Keratinocyte (primary cell): ENCODE results near the gene FAM83G. TPM values are rescaled to one million over a fixed set of nuclear protein-coding genes. Genes with fewer than 3 reads are reported as not detected.
"Not testable (repeated sequence)": the region's sequence is repeated elsewhere in the genome, so short reads cannot be mapped to it uniquely, and the experiment has no call there.

Source experiments
- DNase-seq: peaks from one replicate; pipeline ENCODE4 v3.0.0-alpha.2; 2011; ENCODE audit warnings: low read depth, missing footprints, low spot score
- FAIRE-seq: peaks from 2 replicates; lab custom pipeline; 2011; peaks lifted over from hg19 to GRCh38; lab: Jason Lieb, UNC
- H2AFZ ChIP-seq: 2 replicates; pipeline ENCODE4 v1.6.0; 2012; ENCODE audit warnings: low read length, control low read depth, inconsistent platforms; ENCODE audit not compliant: control insufficient read depth
- H3K27ac ChIP-seq: 2 replicates; pipeline ENCODE4 v1.5.1; 2011; ENCODE audit warnings: low read length; ENCODE audit not compliant: control insufficient read depth, insufficient read depth
- H3K27me3 ChIP-seq: 3 replicates; pipeline ENCODE4 v1.6.0; 2011; ENCODE audit warnings: low read length; ENCODE audit not compliant: control insufficient read depth, insufficient read depth; ENCODE audit errors: extremely low read depth
- H3K36me3 ChIP-seq, 2 experiments: 2 replicates in 1 of 2; 3 replicates in 1 of 2; pipeline ENCODE4 v1.5.1; 2011; ENCODE audit warnings: low read length in 2 of 2, mild to moderate bottlenecking in 1 of 2; ENCODE audit not compliant: control insufficient read depth in 2 of 2, insufficient read depth in 2 of 2; ENCODE audit errors: extremely low read depth in 1 of 2
- H3K4me1 ChIP-seq: 3 replicates; pipeline ENCODE4 v1.5.1; 2011; ENCODE audit warnings: low read length; ENCODE audit not compliant: control insufficient read depth, insufficient read depth; ENCODE audit errors: extremely low read depth
- H3K4me2 ChIP-seq: 3 replicates; pipeline ENCODE4 v1.6.0; 2011; ENCODE audit warnings: low read depth, low read length; ENCODE audit not compliant: control insufficient read depth, insufficient read depth; ENCODE audit errors: extremely low read depth
- H3K4me3 ChIP-seq, 3 experiments: fragments of 200-600 bp in 1 of 3; sonication (generic) in 1 of 3; 2 replicates in 2 of 3; 3 replicates in 1 of 3; pipeline ENCODE4 v1.5.1; 2011 to 2016; ENCODE audit warnings: low read length in 3 of 3, mild to moderate bottlenecking in 3 of 3, control low read depth in 2 of 3, inconsistent platforms in 1 of 3, low read depth in 1 of 3, mixed read lengths in 1 of 3, mixed run types in 1 of 3, moderate library complexity in 1 of 3; ENCODE audit not compliant: control insufficient read depth in 2 of 3, insufficient read depth in 2 of 3; ENCODE audit errors: extremely low read depth in 1 of 3
- H3K79me2 ChIP-seq: 2 replicates; pipeline ENCODE4 v1.6.0; 2012; ENCODE audit warnings: low read length; ENCODE audit not compliant: control insufficient read depth, insufficient read depth
- H3K9ac ChIP-seq: 3 replicates; pipeline ENCODE4 v1.6.0; 2011; ENCODE audit warnings: low read length; ENCODE audit not compliant: control insufficient read depth, insufficient read depth; ENCODE audit errors: extremely low read depth
- H3K9me1 ChIP-seq: 3 replicates; pipeline ENCODE4 v1.6.0; 2011; ENCODE audit warnings: low read length; ENCODE audit not compliant: control insufficient read depth, insufficient read depth; ENCODE audit errors: extremely low read depth
- H3K9me3 ChIP-seq: 2 replicates; pipeline ENCODE4 v1.5.1; 2012; ENCODE audit warnings: low read depth, low read length; ENCODE audit not compliant: control insufficient read depth
- H4K20me1 ChIP-seq: 3 replicates; pipeline ENCODE4 v1.6.0; 2011; ENCODE audit warnings: low read length; ENCODE audit not compliant: control insufficient read depth, insufficient read depth; ENCODE audit errors: extremely low read depth
- CTCF ChIP-seq, 3 experiments: IDR thresholded peaks in 1 of 3; conservative IDR thresholded peaks in 1 of 3; optimal IDR thresholded peaks in 1 of 3; 2 replicates in 2 of 3; 3 replicates in 1 of 3; pipeline versions ENCODE3 to v1.5.1; 2011; ENCODE audit warnings: low read length in 3 of 3, mild to moderate bottlenecking in 3 of 3, moderate library complexity in 2 of 3, control low read depth in 1 of 3, inconsistent platforms in 1 of 3; ENCODE audit not compliant: insufficient read depth in 2 of 3; ENCODE audit errors: extremely low read depth in 1 of 3
- EZH2 ChIP-seq: IDR thresholded peaks from one replicate; pipeline ENCODE4 v1.6.1; 2012; ENCODE audit warnings: inconsistent platforms, mild to moderate bottlenecking, low read length, moderate library complexity
- dilution Hi-C: fragments of 300-500 bp; cut with MboI; formaldehyde crosslinking; loops from one replicate; pipeline ENCODE4 v1.7.0; 2020; ENCODE audit warnings: low sequenced_read_pairs; ENCODE audit not compliant: extremely low pct_ligation_motif_present
- polyA plus RNA-seq, 5 experiments: library from polyadenylated mRNA; depleted of rRNA in 3 of 5; stranded (reverse) in 3 of 5; stranded (forward) in 1 of 5; unstranded in 1 of 5; fragments of >200 nt; gene quantifications; 1 replicate in 1 of 5; 2 replicates in 3 of 5; 3 replicates in 1 of 5; pipeline versions ENCODE4 v1.2.1 to v1.2.3, GENCODE V29; 2011 to 2012; ENCODE audit warnings: missing spikeins in 2 of 5, low read depth in 1 of 5, low replicate concordance in 1 of 5

The FAM83G gene
- polyA plus RNA-seq, 1 donor (not counting 4 experiments of a cell fraction or from before 2014, with no cell fraction given), result 23.2 TPM

DNA sequence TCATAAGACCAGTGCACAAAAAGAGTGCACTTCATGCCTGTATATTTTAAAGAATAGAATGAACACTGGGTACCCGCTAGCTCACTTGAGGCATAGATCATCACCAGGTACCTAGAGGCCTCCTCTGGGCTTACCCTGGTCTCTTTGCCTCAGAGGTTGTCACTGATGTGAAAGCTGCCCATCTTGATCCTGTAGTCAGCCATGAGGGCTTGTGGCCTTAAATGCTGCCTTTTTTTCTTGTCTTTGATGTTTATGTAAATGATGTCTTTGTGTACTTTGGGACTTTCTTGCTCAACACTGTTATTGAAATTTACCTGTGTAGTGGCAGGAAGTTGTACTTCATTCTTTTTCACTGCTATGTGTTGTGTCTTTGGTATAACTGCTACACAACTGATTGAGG, 79.4 kb downstream of the FAM83G start:
- dilution Hi-C loops, result no loop called here
- peaks cover 2% of the 10 kb centered on the region for H4K20me1 ChIP-seq
- no peaks in the 10 kb centered on the region for H3K9me3 ChIP-seq
- peaks cover 1% of the 10 kb centered on the region for H3K79me2 ChIP-seq
- no peak overlapping the region for H3K27ac ChIP-seq
- H3K27me3 ChIP-seq, result no peaks in the 10 kb centered on the region
- DNase-seq (no peak), FAIRE-seq (no peak)
- no peak overlapping the region for H3K4me2 ChIP-seq
- no peak overlapping the region for H3K4me3 ChIP-seq
- H3K9ac ChIP-seq, result no peak overlapping the region
- no peak for TF ChIP-seq CTCF (optimal IDR thresholded peaks at IDR 0.05 in 1 of 3, IDR thresholded peaks at IDR 0.05 in 1 of 3, conservative IDR thresholded peaks at IDR 0.05 in 1 of 3; ENCODE audit: extremely low read depth in 1 of 3, insufficient read depth in 2 of 3, low read length in 3 of 3)
- TF ChIP-seq EZH2, result no peak
- H3K9me1 ChIP-seq, result no peaks in the 10 kb centered on the region
- H2AFZ ChIP-seq, result no peak overlapping the region
- H3K36me3 ChIP-seq, result peaks cover 8 to 14% of the 10 kb centered on the region in 2 experiments
- peaks cover 17% of the 10 kb centered on the region for H3K4me1 ChIP-seq

GRCh38 chr17:18922596-18922995, 82.0 kb downstream of the FAM83G start:
- H3K79me2 ChIP-seq, H3K9me3 ChIP-seq, dilution Hi-C loops, H4K20me1 ChIP-seq, DNase-seq, H3K27me3 ChIP-seq, H3K9me1 ChIP-seq, H3K4me2 ChIP-seq, FAIRE-seq, H2AFZ ChIP-seq, H3K9ac ChIP-seq, H3K4me3 ChIP-seq, H3K27ac ChIP-seq: not testable (repeated sequence)
- Histone ChIP-seq H3K4me1 (peaks cover 17% of the 10 kb centered on the region), H3K36me3 (peaks cover 8 to 22% of the 10 kb centered on the region in 2 experiments)

DNA sequence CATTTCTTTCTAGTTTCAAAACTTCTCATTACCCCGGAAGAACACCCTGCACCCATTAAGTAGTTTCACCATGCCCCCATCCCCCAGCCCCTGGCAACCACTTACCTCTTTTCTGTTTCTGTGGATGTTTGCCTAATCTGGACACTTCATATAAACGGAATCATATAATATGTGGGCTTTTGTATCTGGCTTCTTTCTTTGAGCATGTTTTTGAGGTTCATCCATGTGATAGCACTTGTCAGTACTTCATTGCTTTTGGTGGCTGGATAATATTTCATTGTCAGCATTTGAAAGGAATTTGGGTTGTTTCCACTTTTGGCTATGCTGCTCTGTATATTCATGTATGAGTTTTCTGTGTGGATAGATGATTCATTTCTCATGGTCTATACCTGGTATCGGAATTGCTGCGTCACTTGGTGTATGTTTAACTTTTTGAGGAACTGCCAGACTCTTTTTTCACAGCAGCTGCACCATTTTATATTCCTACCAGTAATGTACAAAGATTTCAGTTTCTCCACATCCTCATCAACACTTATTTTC, 82.6 kb downstream of the FAM83G start:
- DNase-seq, result peak; percentile 5
- Histone ChIP-seq H3K4me2 (no peak overlapping the region), H3K4me1 (peaks cover 17% of the 10 kb centered on the region), H3K79me2 (peaks cover 1% of the 10 kb centered on the region), H3K9me3 (no peaks in the 10 kb centered on the region), H4K20me1 (peaks cover 2% of the 10 kb centered on the region), H3K9ac (no peak overlapping the region), H3K9me1 (no peaks in the 10 kb centered on the region), H3K4me3 (no peak overlapping the region), H3K36me3 (peaks cover 8 to 25% of the 10 kb centered on the region in 2 experiments), H3K27ac (peak overlapping the region; percentile 44), H3K27me3 (no peaks in the 10 kb centered on the region), H2AFZ (no peak overlapping the region)
- dilution Hi-C loops, result no loop called here
- TF ChIP-seq CTCF (optimal IDR thresholded peaks at IDR 0.05 in 1 of 3, IDR thresholded peaks at IDR 0.05 in 1 of 3, conservative IDR thresholded peaks at IDR 0.05 in 1 of 3; ENCODE audit: extremely low read depth in 1 of 3, insufficient read depth in 2 of 3, low read length in 3 of 3) (no peak), EZH2 (no peak)
- peak; percentile 75 for FAIRE-seq
